Psoas muscle (tissue), 8 donors: ENCODE measurements around the gene CDK6. TPM values are rescaled to one million over a fixed set of nuclear protein-coding genes. Genes with fewer than 3 reads are reported as not detected.
A peak's percentile ranks its signal among the peaks of the same experiment; 100 is the strongest.

Experiments
- ATAC-seq, 4 donors: fragments of 200-7000 bp; cut with Tn5 transposase; one replicate each; pipeline ENCODE4 v1.9.1; 2020; ENCODE audit warnings: moderate library complexity in 3 of 4, mild to moderate bottlenecking in 2 of 4
- DNase-seq, 2 donors: peaks; one replicate each; pipeline ENCODE4 v3.0.0-alpha.2; 2020
- H3K27ac ChIP-seq: fragments of 200-600 bp; one replicate; pipeline ENCODE4 v1.8.0; 2022
- H3K27me3 ChIP-seq, 3 donors: fragments of 200-600 bp in 1 of 3; one replicate each; pipeline versions ENCODE4 v1.6.1 to v1.8.0; 2013 to 2022; ENCODE audit warnings: low read length in 2 of 3, mild to moderate bottlenecking in 2 of 3, moderate library complexity in 1 of 3; ENCODE audit not compliant: insufficient read depth in 3 of 3
- H3K36me3 ChIP-seq, 2 donors: fragments of 200-600 bp in 1 of 2; one replicate each; pipeline versions ENCODE4 v1.6.1 to v1.8.0; 2013 to 2022; ENCODE audit warnings: low read depth in 1 of 2, mild to moderate bottlenecking in 1 of 2, moderate library complexity in 1 of 2; ENCODE audit not compliant: insufficient read depth in 1 of 2
- H3K4me1 ChIP-seq: fragments of 200-600 bp; one replicate; pipeline ENCODE4 v1.8.0; 2022
- H3K4me3 ChIP-seq: fragments of 200-600 bp; one replicate; pipeline ENCODE4 v1.8.0; 2022; ENCODE audit warnings: mild to moderate bottlenecking
- H3K9me3 ChIP-seq: fragments of 200-600 bp; one replicate; pipeline ENCODE4 v1.8.0; 2022
- CTCF ChIP-seq: fragments of 200-600 bp; IDR thresholded peaks from one replicate; pipeline ENCODE4 v1.8.0; 2022; ENCODE audit warnings: antibody characterized with exemption
- WGBS, 3 donors: extraction: QIAGEN DNeasy Blood & Tissue Kit; methylation state at CpG; one replicate each; pipeline versions ENCODE4 v1.1.6 to v1.1.7; 2013; 5-methylcytosine and 5-hydroxymethylcytosine counted together
- intact Hi-C, 2 donors: fragments of 100-400 bp; cut with DNase I; formaldehyde crosslinking; loops; one replicate each; pipeline versions ENCODE4 v1.11.0 to v1.14.2; 2022
- polyA plus RNA-seq, 3 donors: library from polyadenylated mRNA; stranded (reverse); fragments of 200-250 nt; gene quantifications; one replicate each; pipeline ENCODE4 v1.2.3, GENCODE V29; 2013
- total RNA-seq, 4 donors: library from RNA; stranded (reverse); fragmentation: NEBNext Ultra II Directional in 2 of 4; extraction: Animal tissue kit (Norgen Biotek cat#: 25700) in 2 of 4; gene quantifications; one replicate each; pipeline versions ENCODE4 v1.2.1 to v1.2.4, GENCODE V29; 2021 to 2023
- donor health status: healthy with polysubstance abuse.
- donor health status: DM: no; HTN: no; CAD: no; lungs with moderate emphysema.
- donor health status: Bipolar disorder and iron deficiency.
- donor health status: healthy.
- donor health status: DM: yes; HTN: yes; CAD: no.
- donor health status: DM: no; HTN: no; CAD: no.
- donor health status: DM: no; HTN: no; CAD: no.
- donor health status: DM: yes; HTN: yes; CAD: no.

The CDK6 gene
- total and polyA plus RNA-seq, 7 donors, result 0.39 to 8.0 (median 3.2) TPM

DNA sequence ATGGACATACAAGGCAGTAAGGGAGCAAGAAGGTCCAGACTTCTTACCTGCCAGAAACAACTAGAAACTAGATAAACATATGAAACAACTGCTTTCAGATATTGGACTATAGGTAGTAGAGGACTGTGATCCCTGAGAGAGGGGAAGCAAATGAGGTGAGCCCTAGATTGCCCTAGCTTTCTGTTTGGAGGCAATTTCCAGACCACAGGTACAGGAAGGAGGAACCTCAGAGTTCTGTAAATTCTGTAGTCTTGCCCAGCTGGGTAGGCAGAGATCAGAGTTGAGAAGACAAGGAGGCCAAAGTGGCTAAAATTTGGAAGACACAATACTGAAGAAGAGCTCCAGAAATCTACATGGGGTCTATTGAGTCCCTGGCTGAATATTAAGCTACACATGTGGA lies 21.0 kb downstream of the CDK6 start:
- ATAC-seq, result no peak
- TF ChIP-seq CTCF, result no peak

GRCh38 chr7:92813390-92814024 lies 22.9 kb downstream of the CDK6 start:
- H3K27ac ChIP-seq, result no peak overlapping the region
- DNase-seq (no peak), ATAC-seq (no peak)
- TF ChIP-seq CTCF, result no peak
- H3K4me3 ChIP-seq, result no peak overlapping the region
- intact Hi-C loops, result no loop called here
- 18 to 24% (median 19%) methylated on average over 4 of the region's 4 CpGs for WGBS, 3 donors
- no peaks in the 10 kb centered on the region for H3K36me3 ChIP-seq
- peaks cover 13% of the 10 kb centered on the region for H3K4me1 ChIP-seq
- peaks cover 5% of the 10 kb centered on the region for H3K9me3 ChIP-seq
- H3K27me3 ChIP-seq, result no peaks in the 10 kb centered on the region

More for the DNA sequence above, 21.0 kb downstream of the CDK6 start:
- Histone ChIP-seq H3K27me3 (no peaks in the 10 kb centered on the region), H3K4me3 (no peak overlapping the region), H3K36me3 (no peaks in the 10 kb centered on the region), H3K27ac (no peak overlapping the region), H3K4me1 (no peaks in the 10 kb centered on the region), H3K9me3 (peaks cover 5% of the 10 kb centered on the region)
- no peak for DNase-seq
- intact Hi-C loops, result no loop called here

DNA sequence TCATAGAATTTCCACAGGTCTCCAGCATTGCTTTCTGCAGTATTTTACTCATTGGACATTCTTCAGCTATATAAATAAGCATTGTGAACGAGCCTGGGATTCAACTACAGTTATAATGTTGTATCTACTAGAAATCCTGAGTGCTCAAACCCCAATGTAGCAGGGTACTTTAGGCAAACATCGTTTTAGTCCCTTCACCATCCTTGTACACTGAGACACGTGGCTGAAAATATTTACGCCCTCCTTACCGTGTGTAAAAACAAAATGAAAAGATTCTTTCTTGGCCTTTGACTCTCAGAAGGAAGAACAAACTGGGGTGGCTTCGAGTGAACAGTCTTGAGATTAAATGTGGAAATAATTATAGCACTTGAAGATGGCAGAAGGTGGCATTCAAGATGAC lies 25.2 kb downstream of the CDK6 start:
- Histone ChIP-seq H3K9me3 (peaks cover 4% of the 10 kb centered on the region), H3K4me1 (peaks cover 13% of the 10 kb centered on the region), H3K27me3 (no peaks in the 10 kb centered on the region), H3K4me3 (no peak overlapping the region), H3K36me3 (no peaks in the 10 kb centered on the region), H3K27ac (no peak overlapping the region)
- DNase-seq (no peak), ATAC-seq (no peak)
- no peak for TF ChIP-seq CTCF
- intact Hi-C loops, result no loop called here
- WGBS, 3 donors, result 85 to 90% (median 89%) methylated on average over 6 of the region's 6 CpGs

DNA sequence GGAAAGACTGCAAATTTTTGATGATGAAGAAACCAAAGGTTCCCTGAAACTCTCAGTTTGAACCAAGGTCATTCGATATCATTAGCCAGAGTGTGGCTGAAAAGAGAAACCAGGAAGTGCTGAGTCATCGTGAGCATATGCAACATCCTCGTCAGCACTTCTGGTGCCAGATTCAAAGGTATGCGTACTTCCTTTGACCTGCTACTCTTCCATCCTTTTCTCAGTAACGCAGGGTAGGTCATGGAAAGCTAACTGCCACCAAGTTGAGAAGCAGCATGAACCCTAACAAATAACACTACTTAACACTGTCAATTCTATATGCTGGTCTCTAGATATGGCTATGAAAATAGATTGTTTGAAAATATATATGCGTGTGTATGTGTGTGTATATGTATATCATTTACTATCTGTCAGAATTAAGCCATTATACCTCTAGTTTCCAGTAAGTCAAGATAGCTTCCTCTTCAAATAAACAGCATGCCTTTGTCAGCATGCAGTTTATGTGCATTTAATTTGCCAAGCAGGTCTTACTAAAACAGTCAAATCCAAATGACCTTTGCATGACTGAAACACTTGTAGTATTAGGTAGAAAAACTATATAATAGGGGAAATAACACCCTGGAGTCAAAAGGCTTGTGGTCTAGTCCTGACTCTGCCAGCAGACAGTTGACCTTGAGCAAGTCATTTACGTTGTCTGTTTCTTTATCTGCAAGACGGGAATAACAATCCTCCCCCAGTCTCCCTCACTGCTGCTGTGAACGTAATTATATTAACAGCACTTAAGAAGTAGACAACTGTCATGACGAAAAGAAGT lies 26.4 kb downstream of the CDK6 start:
- DNase-seq (no peak), ATAC-seq (peak; percentile 51 to 60 (median 56))
- WGBS, 3 donors, result 39 to 42% (median 41%) methylated on average over 10 of the region's 10 CpGs
- no peak for TF ChIP-seq CTCF
- Histone ChIP-seq H3K36me3 (no peaks in the 10 kb centered on the region), H3K4me3 (no peak overlapping the region), H3K27ac (peak overlapping the region; percentile 7), H3K27me3 (no peaks in the 10 kb centered on the region), H3K9me3 (no peaks in the 10 kb centered on the region), H3K4me1 (peaks cover 13% of the 10 kb centered on the region)
- intact Hi-C loops, result no loop called here
